GM12878 (cell line): ENCODE data around the gene ARHGAP45. TPM values are rescaled to one million over a fixed set of nuclear protein-coding genes. Genes with fewer than 3 reads are reported as not detected.
A peak's percentile ranks its signal among the peaks of the same experiment; 100 is the strongest.

Experiments
- ATAC-seq: fragments of 200-7000 bp; cut with Tn5 transposase; 3 replicates; pipeline ENCODE4 v1.9.1; 2020; ENCODE audit warnings: mild to moderate bottlenecking, moderate library complexity
- BruUV-seq: library from RNA; stranded (reverse); fragments of 400-500 nt; replicated peaks from 2 replicates; lab custom pipeline; 2021; lab: Mats Ljungman, UMichigan
- CTCF ChIA-PET: fragments of 300-600 bp; sonication (Branson Sonifier 250); formaldehyde crosslinking; extraction: SDS; loops from one replicate; lab custom pipeline; 2021; ENCODE audit warnings: inconsistent platforms; lab: Yijun Ruan, JAX
- POLR2A ChIA-PET: fragments of 350-600 bp; formaldehyde crosslinking; extraction: SDS; loops from one replicate; lab custom pipeline; 2021; ENCODE audit warnings: inconsistent platforms; lab: Charles Lee
- RAD21 ChIA-PET: fragments of 300-600 bp; sonication (Branson Sonifier 250); formaldehyde crosslinking; loops from one replicate; lab custom pipeline; 2023; ENCODE audit warnings: antibody characterized with exemption; ENCODE audit not compliant: unreplicated experiment; lab: Charles Lee
- SMC1A ChIA-PET: fragments of 300-600 bp; sonication (Branson Sonifier 250); formaldehyde crosslinking; loops from one replicate; lab custom pipeline; 2023; ENCODE audit not compliant: unreplicated experiment, uncharacterized antibody; lab: Charles Lee
- DNase-seq: peaks from one replicate; pipeline ENCODE4 v3.0.0-alpha.2; 2011; ENCODE audit warnings: low read depth, low spot score
- FAIRE-seq: peaks from 3 replicates; lab custom pipeline; 2011; peaks lifted over from hg19 to GRCh38; lab: Jason Lieb, UNC
- H2AFZ ChIP-seq: 2 replicates; pipeline ENCODE4 v1.6.0; 2011; ENCODE audit warnings: low read depth, low read length, control low read depth; ENCODE audit not compliant: control insufficient read depth
- H3K27ac ChIP-seq: 2 replicates; pipeline ENCODE4 v1.5.1; 2011; ENCODE audit warnings: control low read depth; ENCODE audit not compliant: control insufficient read depth, insufficient read depth
- H3K27me3 ChIP-seq, 2 experiments: replicated peaks in 1 of 2; 2 replicates each; pipeline versions ENCODE4 v1.6.0 to v1.6.1; 2011; ENCODE audit warnings: low read length in 1 of 2; ENCODE audit not compliant: control insufficient read depth in 2 of 2, insufficient read depth in 2 of 2
- H3K36me3 ChIP-seq, 2 experiments: 2 replicates each; pipeline ENCODE4 v1.5.1; 2011; ENCODE audit warnings: low read length in 1 of 2; ENCODE audit not compliant: control insufficient read depth in 2 of 2, insufficient read depth in 2 of 2
- H3K4me1 ChIP-seq: 2 replicates; pipeline ENCODE4 v1.6.1; 2011; ENCODE audit warnings: mild to moderate bottlenecking, low read length, moderate library complexity, mixed read lengths; ENCODE audit not compliant: control insufficient read depth, insufficient read depth
- H3K4me2 ChIP-seq: 2 replicates; pipeline ENCODE4 v1.6.0; 2011; ENCODE audit warnings: control low read depth; ENCODE audit not compliant: control insufficient read depth, insufficient read depth
- H3K4me3 ChIP-seq: fragments of 200-600 bp; sonication (generic); 2 replicates; pipeline ENCODE4 v1.5.1; 2016
- H3K79me2 ChIP-seq: 2 replicates; pipeline ENCODE4 v1.6.0; 2011; ENCODE audit warnings: low read length; ENCODE audit not compliant: control insufficient read depth, insufficient read depth
- H3K9ac ChIP-seq: 2 replicates; pipeline ENCODE4 v1.8.0; 2011; ENCODE audit warnings: low read length, control low read depth, mixed read lengths; ENCODE audit not compliant: control insufficient read depth, insufficient read depth
- H3K9me3 ChIP-seq: replicated peaks from 3 replicates; pipeline ENCODE4 v1.5.1; 2011; ENCODE audit warnings: mild to moderate bottlenecking, low read length; ENCODE audit not compliant: control insufficient read depth, insufficient read depth
- H4K20me1 ChIP-seq: 2 replicates; pipeline ENCODE4 v1.6.0; 2011; ENCODE audit not compliant: control insufficient read depth, insufficient read depth
- BACH1 ChIP-seq: fragments of 450-650 bp; IDR thresholded peaks from 2 replicates; pipeline ENCODE4 v1.6.1; 2017; ENCODE audit warnings: mild to moderate bottlenecking, borderline replicate concordance
- IKZF2 ChIP-seq, 2 experiments: fragments of 450-650 bp; IDR thresholded peaks; 2 replicates each; pipeline ENCODE4 v1.6.1; 2017; ENCODE audit warnings: mild to moderate bottlenecking in 2 of 2, moderate library complexity in 2 of 2
- POLR2A ChIP-seq: IDR thresholded peaks from 2 replicates; pipeline ENCODE4 v1.6.1; 2011; ENCODE audit warnings: low read depth, mild to moderate bottlenecking, low read length
- SMAD1 ChIP-seq: fragments of 450-650 bp; IDR thresholded peaks from 2 replicates; pipeline ENCODE4 v1.6.1; 2018; ENCODE audit warnings: mild to moderate bottlenecking, low read depth; ENCODE audit not compliant: partially characterized antibody
- ZNF384 ChIP-seq: IDR thresholded peaks from 2 replicates; pipeline ENCODE4 v1.6.1; 2012; ENCODE audit warnings: low read depth, mild to moderate bottlenecking, low read length, improper control_type of control experiment, borderline replicate concordance
- WGBS: methylation state at CpG from one replicate; pipeline ENCODE4 v1.1.6; 2016; ENCODE audit warnings: low lambda C conversion rate; ENCODE audit not compliant: insufficient replicate concordance, insufficient coverage; ENCODE audit errors: missing lambda C conversion rate; 5-methylcytosine and 5-hydroxymethylcytosine counted together
- in situ Hi-C: fragments of 300-500 bp; cut with MboI; formaldehyde crosslinking; loops from 9 replicates; pipeline ENCODE4 v1.14.3; 2018; ENCODE audit warnings: mixed read lengths
- intact Hi-C: fragments of 100-400 bp; cut with micrococcal nuclease; formaldehyde crosslinking; loops from one replicate; pipeline ENCODE4 v1.14.2; 2022; ENCODE audit not compliant: unreplicated experiment
- polyA plus RNA-seq, 11 experiments: library from polyadenylated mRNA; depleted of rRNA in 4 of 11; unstranded in 6 of 11; stranded (reverse) in 5 of 11; fragments of >200 nt; fragmentation: Nextera tagmentation in 4 of 11; fragmentation: Illumina TruSeq in 1 of 11; extraction: Ambion mirVana in 4 of 11; extraction: Trizol in 1 of 11; gene quantifications; 1 replicate in 1 of 11; 2 replicates in 10 of 11; pipeline versions ENCODE4 v1.2.1 to v1.2.3, GENCODE V29; 2011 to 2016; ENCODE audit warnings: inconsistent platforms in 2 of 11, missing spikeins in 2 of 11, low read depth in 1 of 11
- total RNA-seq, 4 experiments: library from RNA; depleted of rRNA in 3 of 4; stranded (reverse); fragments of >200 nt in 3 of 4; fragmentation: Illumina TruSeq in 1 of 4; extraction: Trizol in 1 of 4; gene quantifications; 2 replicates each; pipeline versions ENCODE4 v1.2.1 to v1.2.3, GENCODE V29; 2013 to 2021

The ARHGAP45 gene
- total and polyA plus RNA-seq, 10 of the 15 experiments (the other 5 are each of a cell fraction or from before 2014, with no cell fraction given): 1.4 to 151 (median 59.9) TPM

DNA sequence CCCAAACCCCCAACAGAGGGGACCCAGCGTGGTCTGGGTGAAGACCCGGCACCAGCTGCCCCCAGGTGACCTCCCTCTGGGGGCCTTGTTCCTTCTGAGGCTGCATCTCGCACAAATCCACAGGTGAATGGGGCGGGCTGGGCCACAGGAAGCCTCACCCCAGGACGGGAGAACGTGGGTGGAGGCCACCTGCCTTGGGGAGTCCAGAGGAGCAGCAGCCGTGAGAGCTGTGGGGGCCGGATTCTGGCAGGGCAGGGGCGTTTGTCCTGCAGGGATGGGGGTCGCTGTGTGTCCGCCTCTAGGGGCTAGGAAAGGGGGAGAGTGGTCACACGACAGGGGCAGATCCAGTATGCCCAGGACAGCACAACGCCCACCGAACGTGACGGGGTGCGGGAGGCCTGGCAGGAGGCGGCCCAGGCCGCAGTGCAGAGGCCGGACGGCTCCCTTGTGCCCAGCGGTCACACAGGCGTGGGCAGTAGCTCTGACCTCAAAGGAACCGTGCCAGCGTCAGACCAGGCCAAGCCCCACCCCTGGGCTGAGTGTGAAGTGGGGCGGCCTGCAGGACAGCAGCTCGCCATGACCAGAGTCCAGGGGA lies 21.5 kb downstream of the ARHGAP45 start (continued):
- TF ChIP-seq IKZF2 (IDR thresholded peaks at IDR 0.05): no peak

GRCh38 chr19:1089126-1089771 lies 22.3 kb downstream of the ARHGAP45 start:
- no TSS peak for BruUV-seq
- H3K27ac ChIP-seq: peak overlapping the region; percentile 18; the same call in 1 of the 2 replicates
- no peak overlapping the region for H3K4me3 ChIP-seq
- no peak overlapping the region for H3K9ac ChIP-seq
- peaks cover 14% of the 10 kb centered on the region for H3K79me2 ChIP-seq
- ATAC-seq (no peak), FAIRE-seq (no peak), DNase-seq (no peak)
- no peak overlapping the region for H2AFZ ChIP-seq
- H3K27me3 ChIP-seq: no peaks in the 10 kb centered on the region
- H3K36me3 ChIP-seq: peaks cover 10 to 47% of the 10 kb centered on the region in 2 experiments
- in situ Hi-C loops (no loop called here), intact Hi-C loops (no loop called here)
- H3K4me2 ChIP-seq: no peak overlapping the region
- RAD21 ChIA-PET: interaction anchor here (1.7 kb wide), 1 partner anchor 22 kb away, joined by 8 read pairs; the partner anchor contains the start of gene ARHGAP45
- POLR2A ChIA-PET: interaction anchor here (0.5 to 4.9 kb wide), 3 partner anchors 13 to 184 kb away, joined by 4 to 23 read pairs (median 5); partner anchors contain the start of gene ARHGAP45
- no peaks in the 10 kb centered on the region for H4K20me1 ChIP-seq
- H3K4me1 ChIP-seq: peaks cover 32% of the 10 kb centered on the region
- H3K9me3 ChIP-seq: no peaks in the 10 kb centered on the region
- TF ChIP-seq BACH1 (no peak), POLR2A (peak; percentile 63; the same call in 1 of the 2 replicates)
- 90% methylated on average over 32 of the region's 32 CpGs for WGBS
- SMC1A ChIA-PET: no interaction called here
- CTCF ChIA-PET: interaction anchor here (1.2 kb wide), 1 partner anchor 156 kb away, joined by 3 read pairs; no protein-coding TSS in a partner anchor

DNA sequence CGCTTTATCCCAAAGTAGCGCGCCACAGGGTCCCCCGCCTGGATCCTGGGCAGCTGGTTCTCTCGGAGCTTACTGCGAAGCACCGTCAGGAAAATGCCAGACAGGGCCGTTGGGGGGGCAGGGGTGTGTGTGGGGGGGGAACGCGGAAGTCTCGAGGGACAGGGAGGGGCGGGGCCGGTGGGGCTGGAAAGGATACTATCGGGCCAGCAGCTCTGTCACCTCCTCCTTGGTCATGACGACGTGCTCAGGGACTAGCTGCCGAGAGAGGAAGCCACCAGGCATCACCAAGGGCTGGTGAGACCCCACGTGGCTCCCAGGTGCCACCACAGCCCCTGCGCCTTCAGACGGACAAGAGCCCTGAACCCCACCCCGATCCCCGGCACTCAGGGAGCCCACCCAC lies 22.9 kb downstream of the ARHGAP45 start:
- FAIRE-seq (no peak), ATAC-seq (no peak), DNase-seq (no peak)
- H3K79me2 ChIP-seq: peaks cover 21% of the 10 kb centered on the region
- no peak overlapping the region for H3K4me3 ChIP-seq
- SMC1A ChIA-PET: no interaction called here
- WGBS: 80% methylated on average over 10 of the region's 22 CpGs
- CTCF ChIA-PET: interaction anchor here (1.2 kb wide), 1 partner anchor 155 kb away, joined by 3 read pairs; no protein-coding TSS in a partner anchor
- peaks cover 6 to 44% of the 10 kb centered on the region in 2 experiments for H3K36me3 ChIP-seq
- BruUV-seq: no TSS peak
- POLR2A ChIA-PET: interaction anchor here (0.5 to 4.9 kb wide), 4 partner anchors 14 to 72 kb away, joined by 3 to 23 read pairs (median 5); partner anchors contain the start of gene ARHGAP45
- no peak overlapping the region for H3K9ac ChIP-seq
- H3K9me3 ChIP-seq: no peaks in the 10 kb centered on the region
- in situ Hi-C loops: no loop called here
- RAD21 ChIA-PET: interaction anchor here (0.6 to 0.8 kb wide), 2 partner anchors 12 to 15 kb away, joined by 4 to 5 read pairs; no protein-coding TSS in a partner anchor
- peaks cover 32% of the 10 kb centered on the region for H3K4me1 ChIP-seq
- no peaks in the 10 kb centered on the region for H4K20me1 ChIP-seq
- H2AFZ ChIP-seq: no peak overlapping the region
- H3K27ac ChIP-seq: no peak overlapping the region
- TF ChIP-seq POLR2A: 0 out of 2 replicates have a peak, but pooled peaks have one; percentile 5
- no peak for TF ChIP-seq SMAD1
- TF ChIP-seq ZNF384: no peak
- no peaks in the 10 kb centered on the region for H3K27me3 ChIP-seq
- intact Hi-C loops: no loop called here
- H3K4me2 ChIP-seq: no peak overlapping the region
